HG03139 (cell line): Measurements from ENCODE around the gene COL16A1.

Experiments used
- ATAC-seq: cut with Tn5 transposase; IDR thresholded peaks from one replicate; pipeline ENCODE4 v1.9.1; 2021; ENCODE audit not compliant: unreplicated experiment

The COL16A1 gene

GRCh38 chr1:31668303-31668883, 35.4 kb downstream of the COL16A1 start:
- ATAC-seq: no peak

- ATAC-seq: no peak
Measured at GRCh38 chr1:31667065-31667785, 36.6 kb downstream of the COL16A1 start.

GRCh38 chr1:31666263-31666963, 37.4 kb downstream of the COL16A1 start:
- ATAC-seq: no peak

- ATAC-seq: no peak
Measured at GRCh38 chr1:31665234-31665878, 38.5 kb downstream of the COL16A1 start.

GRCh38 chr1:31664528-31664927, 39.3 kb downstream of the COL16A1 start:
- no peak for ATAC-seq

- ATAC-seq: no peak
Measured at GRCh38 chr1:31663622-31664452, 40.0 kb downstream of the COL16A1 start.

GRCh38 chr1:31662463-31662862, 41.4 kb downstream of the COL16A1 start:
- no peak for ATAC-seq

GRCh38 chr1:31661856-31662255, 42.0 kb downstream of the COL16A1 start:
- no peak for ATAC-seq

GRCh38 chr1:31660871-31661455, 42.9 kb downstream of the COL16A1 start:
- no peak for ATAC-seq

GRCh38 chr1:31659889-31660288, 43.9 kb downstream of the COL16A1 start:
- ATAC-seq: no peak

GRCh38 chr1:31658721-31659120, 45.1 kb downstream of the COL16A1 start:
- no peak for ATAC-seq

- no peak for ATAC-seq
Measured at GRCh38 chr1:31657972-31658510, 45.8 kb downstream of the COL16A1 start.

- no peak for ATAC-seq
Measured at GRCh38 chr1:31657020-31657804, 46.6 kb downstream of the COL16A1 start.

GRCh38 chr1:31655756-31656155, 48.1 kb downstream of the COL16A1 start:
- ATAC-seq: no peak

GRCh38 chr1:31655104-31655503, 48.7 kb downstream of the COL16A1 start:
- no peak for ATAC-seq

- ATAC-seq: no peak
Measured at GRCh38 chr1:31654474-31654776, 49.4 kb downstream of the COL16A1 start.

- no peak for ATAC-seq
Measured at GRCh38 chr1:31653717-31654473, 49.9 kb downstream of the COL16A1 start.

- ATAC-seq: no peak
Measured at GRCh38 chr1:31652891-31653499, 50.8 kb downstream of the COL16A1 start.
